WTC11 (cell line): ENCODE measurements around the gene CLCN1.

ENCODE experiments used
- NR3C1 ChIP-seq: sonication (generic); formaldehyde crosslinking; conservative IDR thresholded peaks from 2 replicates; pipeline ENCODE4 v1.8.1; 2023; ENCODE audit warnings: low read depth, mild to moderate bottlenecking, missing genetic modification reagents
- TF ChIP-seq, protein P1 (sequence below): fragments of 200-600 bp; IDR thresholded peaks from 2 replicates; pipeline ENCODE4 v1.8.0; 2022; ENCODE audit warnings: antibody characterized with exemption
- TF ChIP-seq, protein P2 (sequence below): sonication (generic); formaldehyde crosslinking; IDR thresholded peaks from 2 replicates; pipeline ENCODE4 v1.8.1; 2023; ENCODE audit warnings: mild to moderate bottlenecking, missing genetic modification reagents, moderate library complexity

DNA sequence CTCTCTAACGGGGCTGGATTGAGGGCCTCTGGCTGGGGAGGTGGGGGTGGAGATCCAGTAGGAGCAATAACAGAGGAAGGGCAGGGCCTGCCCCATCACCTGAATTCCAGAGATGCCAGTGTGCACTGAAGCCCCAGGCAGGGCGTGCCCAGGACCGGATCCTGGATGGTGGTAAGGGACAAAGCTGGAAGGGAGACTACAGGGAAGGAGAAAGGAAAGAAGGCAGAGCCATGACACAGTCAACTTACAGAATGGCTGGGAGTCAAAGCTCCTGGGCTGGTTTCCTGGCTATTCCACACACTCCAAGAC is 30.5 kb upstream of the CLCN1 start:
- TF ChIP-seq, protein P1, sequence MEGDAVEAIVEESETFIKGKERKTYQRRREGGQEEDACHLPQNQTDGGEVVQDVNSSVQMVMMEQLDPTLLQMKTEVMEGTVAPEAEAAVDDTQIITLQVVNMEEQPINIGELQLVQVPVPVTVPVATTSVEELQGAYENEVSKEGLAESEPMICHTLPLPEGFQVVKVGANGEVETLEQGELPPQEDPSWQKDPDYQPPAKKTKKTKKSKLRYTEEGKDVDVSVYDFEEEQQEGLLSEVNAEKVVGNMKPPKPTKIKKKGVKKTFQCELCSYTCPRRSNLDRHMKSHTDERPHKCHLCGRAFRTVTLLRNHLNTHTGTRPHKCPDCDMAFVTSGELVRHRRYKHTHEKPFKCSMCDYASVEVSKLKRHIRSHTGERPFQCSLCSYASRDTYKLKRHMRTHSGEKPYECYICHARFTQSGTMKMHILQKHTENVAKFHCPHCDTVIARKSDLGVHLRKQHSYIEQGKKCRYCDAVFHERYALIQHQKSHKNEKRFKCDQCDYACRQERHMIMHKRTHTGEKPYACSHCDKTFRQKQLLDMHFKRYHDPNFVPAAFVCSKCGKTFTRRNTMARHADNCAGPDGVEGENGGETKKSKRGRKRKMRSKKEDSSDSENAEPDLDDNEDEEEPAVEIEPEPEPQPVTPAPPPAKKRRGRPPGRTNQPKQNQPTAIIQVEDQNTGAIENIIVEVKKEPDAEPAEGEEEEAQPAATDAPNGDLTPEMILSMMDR = no peak
- TF ChIP-seq, protein P2, sequence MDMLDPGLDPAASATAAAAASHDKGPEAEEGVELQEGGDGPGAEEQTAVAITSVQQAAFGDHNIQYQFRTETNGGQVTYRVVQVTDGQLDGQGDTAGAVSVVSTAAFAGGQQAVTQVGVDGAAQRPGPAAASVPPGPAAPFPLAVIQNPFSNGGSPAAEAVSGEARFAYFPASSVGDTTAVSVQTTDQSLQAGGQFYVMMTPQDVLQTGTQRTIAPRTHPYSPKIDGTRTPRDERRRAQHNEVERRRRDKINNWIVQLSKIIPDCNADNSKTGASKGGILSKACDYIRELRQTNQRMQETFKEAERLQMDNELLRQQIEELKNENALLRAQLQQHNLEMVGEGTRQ = no peak
- TF ChIP-seq NR3C1 (CRISPR knock-in tag) = no peak
